AG09319 (cell line): ENCODE results near the gene ST8SIA2.

Experiments used
- DNase-seq: peaks from one replicate; pipeline ENCODE4 v3.0.0-alpha.2; 2010; ENCODE audit warnings: low read depth; ENCODE audit errors: extremely low read depth
- TF ChIP-seq, protein P1 (sequence below): IDR thresholded peaks from 2 replicates; pipeline ENCODE4 v1.5.1; 2011; ENCODE audit warnings: low read depth, mild to moderate bottlenecking, inconsistent platforms, low read length, moderate library complexity

The ST8SIA2 gene

GRCh38 chr15:92384381-92384780 lies 9.3 kb upstream of the ST8SIA2 start:
- TF ChIP-seq, protein P1, sequence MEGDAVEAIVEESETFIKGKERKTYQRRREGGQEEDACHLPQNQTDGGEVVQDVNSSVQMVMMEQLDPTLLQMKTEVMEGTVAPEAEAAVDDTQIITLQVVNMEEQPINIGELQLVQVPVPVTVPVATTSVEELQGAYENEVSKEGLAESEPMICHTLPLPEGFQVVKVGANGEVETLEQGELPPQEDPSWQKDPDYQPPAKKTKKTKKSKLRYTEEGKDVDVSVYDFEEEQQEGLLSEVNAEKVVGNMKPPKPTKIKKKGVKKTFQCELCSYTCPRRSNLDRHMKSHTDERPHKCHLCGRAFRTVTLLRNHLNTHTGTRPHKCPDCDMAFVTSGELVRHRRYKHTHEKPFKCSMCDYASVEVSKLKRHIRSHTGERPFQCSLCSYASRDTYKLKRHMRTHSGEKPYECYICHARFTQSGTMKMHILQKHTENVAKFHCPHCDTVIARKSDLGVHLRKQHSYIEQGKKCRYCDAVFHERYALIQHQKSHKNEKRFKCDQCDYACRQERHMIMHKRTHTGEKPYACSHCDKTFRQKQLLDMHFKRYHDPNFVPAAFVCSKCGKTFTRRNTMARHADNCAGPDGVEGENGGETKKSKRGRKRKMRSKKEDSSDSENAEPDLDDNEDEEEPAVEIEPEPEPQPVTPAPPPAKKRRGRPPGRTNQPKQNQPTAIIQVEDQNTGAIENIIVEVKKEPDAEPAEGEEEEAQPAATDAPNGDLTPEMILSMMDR: no peak
- DNase-seq: no peak

DNA sequence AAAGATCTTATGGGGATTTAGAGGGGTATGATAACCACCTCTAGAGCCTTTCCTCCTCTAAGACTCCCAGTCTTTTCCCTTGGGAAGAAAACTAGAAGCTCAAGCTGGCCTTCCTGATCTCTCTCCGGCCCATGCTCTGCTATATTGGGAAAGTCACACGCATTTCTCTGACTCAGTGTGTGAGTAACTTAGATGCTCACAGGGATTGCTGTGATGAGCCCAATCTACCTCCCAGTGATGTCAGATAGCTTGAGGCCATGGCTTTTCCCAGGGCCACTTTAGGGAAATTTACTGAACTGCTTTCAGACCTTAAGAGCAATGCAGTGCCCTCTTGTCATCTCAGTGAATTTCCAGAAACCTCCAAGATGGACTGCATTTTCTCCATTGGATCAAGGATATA lies 8.6 kb upstream of the ST8SIA2 start:
- TF ChIP-seq, protein P1: no peak
- DNase-seq: no peak

DNA sequence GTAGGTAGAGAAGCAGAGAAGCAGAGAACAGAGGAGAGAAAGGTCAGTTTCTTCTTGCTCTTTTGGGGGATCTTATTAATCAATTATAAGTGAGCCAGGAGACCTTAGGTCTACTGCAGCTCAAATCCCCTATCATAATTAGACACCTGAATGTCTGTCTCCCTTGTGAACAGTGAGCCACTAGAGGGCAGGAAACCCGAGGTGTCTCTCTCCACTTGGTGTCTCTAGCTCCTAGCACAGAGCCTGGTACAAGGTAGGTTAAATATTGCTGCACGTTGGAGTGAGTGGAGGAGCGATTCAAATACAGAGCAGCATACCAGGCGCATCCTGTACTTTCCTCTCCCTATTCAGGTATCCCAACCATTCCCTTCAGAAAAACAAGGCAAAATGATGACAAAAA lies 2.0 kb upstream of the ST8SIA2 start:
- DNase-seq: no peak
- TF ChIP-seq, protein P1: peak; percentile 28

GRCh38 chr15:92392462-92392861 lies 1.2 kb upstream of the ST8SIA2 start:
- TF ChIP-seq, protein P1: no peak
- DNase-seq: no peak

- TF ChIP-seq, protein P1: no peak
Measured at GRCh38 chr15:92393980-92394308, 263 bp downstream of the ST8SIA2 start.

GRCh38 chr15:92394309-92395097 lies 822 bp downstream of the ST8SIA2 start:
- DNase-seq: no peak
- TF ChIP-seq, protein P1: no peak

More at GRCh38 chr15:92393980-92394308, 263 bp downstream of the ST8SIA2 start:
- no peak for DNase-seq

- DNase-seq: no peak
- TF ChIP-seq, protein P1: no peak
Measured at GRCh38 chr15:92395098-92395635, 1.5 kb downstream of the ST8SIA2 start.
